GM12865 (cell line): ENCODE results near the gene NSD2.
A peak's percentile ranks its signal among the peaks of the same experiment; 100 is the strongest.
"Not testable (repeated sequence)": the region's sequence is repeated elsewhere in the genome, so short reads cannot be mapped to it uniquely, and the experiment has no call there.

Experiments used
- DNase-seq: peaks from one replicate; pipeline ENCODE4 v3.0.0; 2010; ENCODE audit warnings: low read depth
- H3K4me3 ChIP-seq: 2 replicates; pipeline ENCODE4 v1.5.1; 2011; ENCODE audit warnings: mild to moderate bottlenecking, low read depth, low read length, control low read depth
- TF ChIP-seq, protein P1 (sequence below): IDR thresholded peaks from 2 replicates; pipeline ENCODE4 v1.5.1; 2011; ENCODE audit warnings: low read length, control low read depth, low read depth, inconsistent platforms; ENCODE audit not compliant: insufficient read depth; ENCODE audit errors: missing control alignments

NSD2 gene

GRCh38 chr4:1903035-1903434, 31.8 kb downstream of the NSD2 start:
- no peak for DNase-seq
- no peak overlapping the region for H3K4me3 ChIP-seq
- TF ChIP-seq, protein P1, sequence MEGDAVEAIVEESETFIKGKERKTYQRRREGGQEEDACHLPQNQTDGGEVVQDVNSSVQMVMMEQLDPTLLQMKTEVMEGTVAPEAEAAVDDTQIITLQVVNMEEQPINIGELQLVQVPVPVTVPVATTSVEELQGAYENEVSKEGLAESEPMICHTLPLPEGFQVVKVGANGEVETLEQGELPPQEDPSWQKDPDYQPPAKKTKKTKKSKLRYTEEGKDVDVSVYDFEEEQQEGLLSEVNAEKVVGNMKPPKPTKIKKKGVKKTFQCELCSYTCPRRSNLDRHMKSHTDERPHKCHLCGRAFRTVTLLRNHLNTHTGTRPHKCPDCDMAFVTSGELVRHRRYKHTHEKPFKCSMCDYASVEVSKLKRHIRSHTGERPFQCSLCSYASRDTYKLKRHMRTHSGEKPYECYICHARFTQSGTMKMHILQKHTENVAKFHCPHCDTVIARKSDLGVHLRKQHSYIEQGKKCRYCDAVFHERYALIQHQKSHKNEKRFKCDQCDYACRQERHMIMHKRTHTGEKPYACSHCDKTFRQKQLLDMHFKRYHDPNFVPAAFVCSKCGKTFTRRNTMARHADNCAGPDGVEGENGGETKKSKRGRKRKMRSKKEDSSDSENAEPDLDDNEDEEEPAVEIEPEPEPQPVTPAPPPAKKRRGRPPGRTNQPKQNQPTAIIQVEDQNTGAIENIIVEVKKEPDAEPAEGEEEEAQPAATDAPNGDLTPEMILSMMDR: no peak

DNA sequence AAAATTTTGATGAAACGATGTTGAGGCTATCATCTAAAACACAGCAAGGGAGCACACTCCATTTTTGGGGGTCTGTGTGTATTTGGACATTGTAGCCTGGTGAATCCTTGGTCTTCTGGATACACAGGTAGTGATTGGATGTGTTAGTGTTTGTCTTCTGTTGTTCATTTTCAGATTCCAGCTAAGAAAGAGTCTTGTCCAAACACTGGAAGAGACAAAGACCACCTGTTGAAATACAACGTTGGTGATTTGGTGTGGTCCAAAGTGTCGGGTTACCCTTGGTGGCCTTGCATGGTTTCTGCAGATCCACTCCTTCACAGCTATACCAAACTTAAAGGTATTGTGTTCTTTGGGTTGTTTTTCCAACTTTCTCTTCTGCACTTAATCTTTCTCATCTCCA, 32.8 kb downstream of the NSD2 start:
- no peak for DNase-seq
- H3K4me3 ChIP-seq: no peak overlapping the region
- TF ChIP-seq, protein P1: no peak

DNA sequence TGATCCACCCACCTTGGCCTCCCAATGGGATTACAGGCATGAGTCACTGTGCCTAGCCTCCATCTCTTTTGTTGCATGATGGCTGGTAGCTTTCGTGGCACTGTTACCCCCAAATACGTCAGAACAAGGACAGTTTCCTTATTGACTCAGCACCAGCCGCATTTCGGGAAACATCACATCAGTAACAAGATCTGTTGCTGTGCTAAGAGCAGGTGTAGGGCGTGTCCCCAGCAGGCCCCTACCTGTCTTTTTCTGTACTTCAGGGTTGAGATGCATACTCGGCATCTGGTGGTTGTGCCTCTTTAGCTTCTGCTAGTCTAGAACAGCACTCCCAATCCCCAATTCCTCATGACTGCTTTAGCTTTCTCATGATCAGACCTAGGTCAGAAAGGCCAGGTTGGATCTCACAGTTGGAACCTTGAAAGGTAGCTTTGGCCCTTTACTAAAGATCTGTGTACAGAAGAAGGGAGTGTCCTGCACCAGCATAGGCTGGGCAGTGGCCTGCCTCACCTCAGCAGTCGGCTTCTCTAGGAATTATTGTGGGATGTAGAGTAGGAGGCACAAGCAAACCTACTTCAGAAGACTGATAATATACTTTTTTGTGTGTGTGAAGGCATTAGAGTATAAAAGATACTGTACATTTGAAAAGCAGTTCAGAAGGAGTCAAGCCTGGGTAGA, 36.8 kb downstream of the NSD2 start:
- no peak for DNase-seq
- TF ChIP-seq, protein P1: no peak
- H3K4me3 ChIP-seq: no peak overlapping the region

DNA sequence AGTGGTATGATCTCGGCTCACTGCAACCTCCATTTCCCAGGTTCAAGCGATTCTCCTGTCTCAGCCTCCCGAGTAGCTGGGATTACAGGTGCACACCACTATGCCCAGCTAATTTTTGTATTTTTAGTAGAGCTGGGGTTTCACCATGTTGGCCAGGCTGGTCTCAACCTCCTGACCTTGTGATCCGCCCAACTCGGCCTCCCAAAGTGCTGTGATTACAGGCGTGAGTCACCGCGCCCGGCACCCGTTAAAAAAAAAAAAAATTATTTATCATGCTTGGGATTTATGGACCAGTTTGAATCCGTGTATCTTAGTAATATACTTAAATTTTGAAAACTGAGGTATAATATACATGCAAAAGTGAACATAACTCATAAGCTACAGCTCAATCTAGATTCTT, 38.5 kb downstream of the NSD2 start:
- not testable (repeated sequence) for H3K4me3 ChIP-seq, DNase-seq

GRCh38 chr4:1910643-1911042, 39.5 kb downstream of the NSD2 start:
- peak; percentile 33 for DNase-seq
- no peak overlapping the region for H3K4me3 ChIP-seq
- TF ChIP-seq, protein P1: peak; percentile 44

DNA sequence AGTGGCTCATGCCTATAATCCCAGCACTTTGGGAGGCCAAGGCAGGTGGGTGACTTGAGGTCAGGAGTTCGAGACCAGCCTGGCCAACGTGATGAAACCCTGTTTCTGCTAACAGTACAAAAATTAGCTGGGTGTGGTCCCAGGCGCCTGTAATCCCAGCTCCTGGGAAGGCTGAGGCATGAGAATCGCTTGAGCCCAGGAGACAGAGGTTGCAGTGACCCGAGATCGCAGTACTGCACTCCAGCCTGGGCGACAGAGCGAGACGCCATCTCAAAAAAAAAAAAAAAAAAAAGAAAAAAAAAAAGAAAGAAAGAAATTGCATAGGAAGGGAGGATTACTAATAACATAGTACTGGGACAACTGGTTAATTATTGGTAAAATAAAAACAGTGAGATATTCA, 40.1 kb downstream of the NSD2 start:
- not testable (repeated sequence) for H3K4me3 ChIP-seq, DNase-seq

DNA sequence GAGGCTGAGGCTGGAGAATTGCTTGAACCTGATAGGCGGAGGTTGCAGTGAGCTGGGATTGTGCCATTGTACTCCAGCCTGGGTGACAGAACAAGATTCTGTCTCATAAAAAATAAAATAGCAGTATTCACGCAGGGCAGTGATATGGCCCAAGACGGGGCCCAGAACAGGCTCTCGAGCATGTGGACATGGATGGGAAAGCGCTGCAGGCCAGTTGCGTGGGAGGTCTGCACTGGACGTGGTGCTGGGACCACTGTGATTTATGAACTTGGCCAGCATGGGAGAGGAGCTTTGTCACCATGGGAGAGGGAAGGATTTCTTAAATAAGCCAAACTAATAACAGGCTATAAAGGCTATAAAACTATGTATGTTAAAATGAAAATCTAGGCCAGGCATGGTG, 51.6 kb downstream of the NSD2 start:
- TF ChIP-seq, protein P1: no peak
- no peak for DNase-seq
- no peak overlapping the region for H3K4me3 ChIP-seq

DNA sequence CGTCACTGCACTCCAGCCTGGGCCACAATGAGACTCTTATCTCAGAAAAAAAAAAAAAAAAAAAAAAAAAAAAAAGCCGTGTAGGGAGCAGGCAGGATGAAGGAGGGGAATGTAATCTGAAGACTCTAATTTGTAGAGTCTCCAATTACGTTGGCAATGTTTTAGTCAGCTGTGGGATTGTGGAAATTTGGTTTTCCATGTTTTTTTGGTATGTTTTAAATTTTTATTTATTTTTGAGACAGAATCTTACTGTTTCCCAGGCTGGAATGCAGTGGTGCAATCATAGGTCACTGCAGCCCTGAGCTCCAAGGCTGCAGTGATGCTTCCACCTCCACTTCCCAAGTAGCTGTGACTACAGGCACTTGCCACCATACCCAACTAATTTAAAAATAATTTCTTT, 56.5 kb downstream of the NSD2 start:
- H3K4me3 ChIP-seq: no peak overlapping the region
- no peak for DNase-seq
- TF ChIP-seq, protein P1: no peak
